Astrocyte (in vitro differentiated cells and primary cell): ENCODE results near the gene TPPP3. TPM values are rescaled to one million over a fixed set of nuclear protein-coding genes. Genes with fewer than 3 reads are reported as not detected.
A peak's percentile ranks its signal among the peaks of the same experiment; 100 is the strongest.

Experiments used
- DNase-seq: peaks from one replicate; pipeline ENCODE4 v3.0.0-alpha.2; 2010; ENCODE audit warnings: low read depth
- FAIRE-seq: peaks from 2 replicates; lab custom pipeline; 2011; peaks lifted over from hg19 to GRCh38; lab: Jason Lieb, UNC
- H2AFZ ChIP-seq: 2 replicates; pipeline ENCODE4 v1.6.0; 2012; ENCODE audit warnings: low read depth, low read length, inconsistent platforms
- H3K27ac ChIP-seq: 2 replicates; pipeline ENCODE4 v1.5.1; 2011; ENCODE audit warnings: low read depth, low read length, inconsistent platforms
- H3K27me3 ChIP-seq: 2 replicates; pipeline ENCODE4 v1.6.0; 2011; ENCODE audit warnings: low read length, inconsistent platforms; ENCODE audit not compliant: insufficient read depth
- H3K36me3 ChIP-seq: 2 replicates; pipeline ENCODE4 v1.5.1; 2011; ENCODE audit warnings: low read length, inconsistent platforms; ENCODE audit not compliant: insufficient read depth
- H3K4me1 ChIP-seq: 2 replicates; pipeline ENCODE4 v1.5.1; 2011; ENCODE audit warnings: low read length, inconsistent platforms; ENCODE audit not compliant: insufficient read depth
- H3K4me2 ChIP-seq: 2 replicates; pipeline ENCODE4 v1.6.0; 2012; ENCODE audit warnings: low read length, inconsistent platforms
- H3K4me3 ChIP-seq: 2 replicates; pipeline ENCODE4 v1.5.1; 2011; ENCODE audit warnings: low read depth, mild to moderate bottlenecking, low read length, inconsistent platforms; ENCODE audit not compliant: insufficient read depth
- H3K79me2 ChIP-seq: 2 replicates; pipeline ENCODE4 v1.6.0; 2012; ENCODE audit warnings: mild to moderate bottlenecking, low read length, inconsistent platforms; ENCODE audit not compliant: insufficient read depth
- H3K9ac ChIP-seq: 2 replicates; pipeline ENCODE4 v1.6.0; 2012; ENCODE audit warnings: mild to moderate bottlenecking, low read length, inconsistent platforms
- H3K9me3 ChIP-seq: 2 replicates; pipeline ENCODE4 v1.5.1; 2012; ENCODE audit warnings: low read depth, mild to moderate bottlenecking, low read length, inconsistent platforms; ENCODE audit not compliant: insufficient read depth
- H4K20me1 ChIP-seq: 2 replicates; pipeline ENCODE4 v1.6.0; 2012; ENCODE audit warnings: low read length, inconsistent platforms; ENCODE audit not compliant: insufficient read depth
- H3K27ac Mint-ChIP-seq: one replicate; pipeline ENCODE4 v1.8.0; 2021; ENCODE audit warnings: mild to moderate bottlenecking, mixed read lengths; ENCODE audit not compliant: unreplicated experiment
- H3K27me3 Mint-ChIP-seq: one replicate; pipeline ENCODE4 v1.8.0; 2021; ENCODE audit warnings: low read depth, mixed read lengths; ENCODE audit not compliant: unreplicated experiment
- H3K36me3 Mint-ChIP-seq: one replicate; pipeline ENCODE4 v1.8.0; 2021; ENCODE audit warnings: low read depth, mixed read lengths; ENCODE audit not compliant: unreplicated experiment
- H3K4me1 Mint-ChIP-seq: one replicate; pipeline ENCODE4 v1.8.0; 2021; ENCODE audit warnings: low read depth, mixed read lengths; ENCODE audit not compliant: unreplicated experiment
- H3K4me3 Mint-ChIP-seq: one replicate; pipeline ENCODE4 v1.8.0; 2021; ENCODE audit warnings: mild to moderate bottlenecking, moderate library complexity, mixed read lengths; ENCODE audit not compliant: unreplicated experiment
- H3K9me3 Mint-ChIP-seq: one replicate; pipeline ENCODE4 v1.8.0; 2021; ENCODE audit warnings: mild to moderate bottlenecking, mixed read lengths; ENCODE audit not compliant: unreplicated experiment
- CTCF ChIP-seq: IDR thresholded peaks from 2 replicates; pipeline ENCODE4 v1.5.1; 2011; ENCODE audit warnings: low read depth, mild to moderate bottlenecking, inconsistent platforms, low read length, moderate library complexity; ENCODE audit not compliant: insufficient read depth
- EZH2 ChIP-seq: IDR thresholded peaks from 2 replicates; pipeline ENCODE4 v1.6.1; 2012; ENCODE audit warnings: mild to moderate bottlenecking, low read length, inconsistent platforms; ENCODE audit not compliant: insufficient read depth
- total RNA-seq: library from RNA; stranded (reverse); gene quantifications from 2 replicates; pipeline ENCODE4 v1.2.1, GENCODE V29; 2021

Gene TPPP3
- total RNA-seq, 1 donor from 2014 or later: 0.75 TPM

DNA sequence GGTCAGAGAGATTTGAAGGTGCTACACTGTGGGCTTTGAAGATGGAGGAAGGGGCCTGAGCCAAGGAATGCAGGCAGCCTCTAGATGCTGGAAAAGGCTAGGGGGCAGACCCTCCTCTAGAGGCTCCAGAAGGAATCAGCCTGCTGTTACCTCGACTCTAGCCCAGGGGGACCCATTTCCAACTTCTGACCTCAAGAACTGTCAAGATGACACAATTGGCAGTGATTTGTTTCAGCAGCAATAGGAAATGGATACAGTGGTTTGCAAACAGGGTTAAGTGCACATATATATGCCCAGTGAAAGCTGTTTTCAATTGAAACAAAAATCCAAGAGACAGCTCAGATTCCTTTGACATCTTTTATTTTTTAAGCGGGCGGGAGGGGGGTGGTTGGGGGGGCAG lies 26.6 kb upstream of the TPPP3 start:
- TF ChIP-seq CTCF (no peak), EZH2 (no peak)
- H3K36me3 Mint-ChIP-seq: no peaks in the 10 kb centered on the region
- no peak for FAIRE-seq
- Histone ChIP-seq H3K4me1 (peaks cover 4% of the 10 kb centered on the region), H3K27ac (no peak overlapping the region), H3K36me3 (no peaks in the 10 kb centered on the region), H4K20me1 (no peaks in the 10 kb centered on the region), H2AFZ (no peak overlapping the region), H3K4me3 (no peak overlapping the region), H3K9me3 (no peaks in the 10 kb centered on the region), H3K4me2 (no peak overlapping the region), H3K27me3 (peaks cover 15% of the 10 kb centered on the region), H3K9ac (no peak overlapping the region), H3K79me2 (no peaks in the 10 kb centered on the region)
- H3K27me3 Mint-ChIP-seq: peaks cover 29% of the 10 kb centered on the region
- no peak overlapping the region for H3K27ac Mint-ChIP-seq
- no peak for DNase-seq
- no peak overlapping the region for H3K4me3 Mint-ChIP-seq
- peaks cover 2% of the 10 kb centered on the region for H3K4me1 Mint-ChIP-seq
- H3K9me3 Mint-ChIP-seq: no peaks in the 10 kb centered on the region

GRCh38 chr16:67419502-67419901 lies 26.2 kb upstream of the TPPP3 start:
- Histone ChIP-seq H3K36me3 (no peaks in the 10 kb centered on the region), H3K27ac (no peak overlapping the region), H4K20me1 (no peaks in the 10 kb centered on the region), H3K9me3 (no peaks in the 10 kb centered on the region), H3K4me1 (peaks cover 4% of the 10 kb centered on the region), H2AFZ (peak overlapping the region; percentile 20), H3K4me2 (no peak overlapping the region), H3K79me2 (no peaks in the 10 kb centered on the region), H3K4me3 (no peak overlapping the region), H3K27me3 (peaks cover 10% of the 10 kb centered on the region), H3K9ac (no peak overlapping the region)
- Mint-ChIP-seq H3K27me3 (peaks cover 26% of the 10 kb centered on the region), H3K36me3 (no peaks in the 10 kb centered on the region), H3K4me1 (peaks cover 2% of the 10 kb centered on the region), H3K4me3 (no peak overlapping the region), H3K9me3 (no peaks in the 10 kb centered on the region), H3K27ac (no peak overlapping the region)
- TF ChIP-seq EZH2 (no peak), CTCF (no peak)
- FAIRE-seq (no peak), DNase-seq (no peak)

GRCh38 chr16:67417333-67418061 lies 24.2 kb upstream of the TPPP3 start:
- Histone ChIP-seq H3K27me3 (no peaks in the 10 kb centered on the region), H3K36me3 (no peaks in the 10 kb centered on the region), H3K9me3 (no peaks in the 10 kb centered on the region), H3K4me2 (no peak overlapping the region), H3K4me3 (no peak overlapping the region), H3K27ac (no peak overlapping the region), H2AFZ (no peak overlapping the region), H4K20me1 (no peaks in the 10 kb centered on the region), H3K9ac (no peak overlapping the region), H3K4me1 (peaks cover 4% of the 10 kb centered on the region), H3K79me2 (no peaks in the 10 kb centered on the region)
- Mint-ChIP-seq H3K4me1 (peaks cover 4% of the 10 kb centered on the region), H3K9me3 (no peaks in the 10 kb centered on the region), H3K36me3 (no peaks in the 10 kb centered on the region), H3K4me3 (no peak overlapping the region), H3K27me3 (peaks cover 20% of the 10 kb centered on the region), H3K27ac (no peak overlapping the region)
- DNase-seq: no peak
- TF ChIP-seq EZH2 (no peak), CTCF (no peak)
- no peak for FAIRE-seq
